ENCODE measurements around the gene ADK.

ADK gene

GRCh38 chr10:74683621-74684364 lies 532.8 kb downstream of the ADK start:
- DNase-seq: no peak

DNA sequence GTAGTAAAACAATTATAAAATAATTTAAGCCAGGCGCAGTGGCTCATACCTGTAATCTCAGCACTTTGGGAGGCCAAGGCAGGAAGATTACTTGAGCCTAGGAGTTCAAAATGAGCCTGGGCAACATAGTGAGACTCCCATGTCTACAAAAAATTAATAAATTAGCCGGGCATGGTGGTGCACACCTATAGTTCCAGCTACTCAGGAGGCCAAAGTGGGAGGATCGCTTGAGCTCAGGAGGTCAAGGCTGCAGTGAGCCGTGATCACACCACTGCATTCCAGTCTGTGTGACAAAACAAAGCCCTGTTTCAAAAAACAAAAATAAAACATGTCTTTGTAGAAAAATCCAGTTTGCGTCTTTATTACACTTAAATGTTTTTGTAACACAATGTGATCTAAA lies 533.4 kb downstream of the ADK start:
- no peak for DNase-seq

DNA sequence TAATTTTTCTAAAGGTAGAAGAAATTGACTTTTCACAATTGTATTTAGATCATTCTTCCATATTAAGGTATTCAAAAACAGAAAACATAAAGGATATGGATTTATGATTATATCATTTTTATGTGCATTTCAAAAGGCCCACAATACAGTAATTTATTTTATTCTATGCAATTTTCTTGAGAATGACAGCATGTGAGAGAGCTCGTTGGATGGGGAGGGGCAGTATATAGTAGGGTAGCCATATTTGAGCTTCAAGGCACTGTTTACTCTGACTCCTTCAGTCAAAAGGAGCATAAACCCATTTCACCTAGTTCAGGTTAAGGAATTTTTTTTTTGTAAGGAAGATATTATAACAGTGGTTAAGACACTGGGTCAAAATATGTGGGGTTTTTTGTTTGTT lies 534.5 kb downstream of the ADK start:
- no peak for DNase-seq

DNA sequence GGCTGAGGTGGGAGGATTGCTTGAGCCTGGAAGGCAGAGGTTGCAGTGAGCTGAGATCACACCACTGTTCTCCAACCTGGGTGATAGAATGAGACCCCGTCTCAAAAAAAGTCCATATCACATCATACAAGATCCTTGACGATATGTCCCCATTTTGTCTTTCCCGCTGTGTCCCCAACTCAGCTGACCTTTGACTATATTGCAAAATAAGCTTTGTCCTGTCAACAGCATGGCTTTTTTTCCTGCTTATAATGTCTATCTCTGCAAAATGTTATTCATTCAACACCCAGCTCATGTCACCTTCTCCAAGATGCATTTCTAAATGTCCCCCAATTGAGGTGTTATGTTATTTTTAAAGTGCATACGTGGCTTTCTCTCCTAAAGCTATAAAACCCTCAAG lies 539.4 kb downstream of the ADK start:
- DNase-seq: no peak

DNA sequence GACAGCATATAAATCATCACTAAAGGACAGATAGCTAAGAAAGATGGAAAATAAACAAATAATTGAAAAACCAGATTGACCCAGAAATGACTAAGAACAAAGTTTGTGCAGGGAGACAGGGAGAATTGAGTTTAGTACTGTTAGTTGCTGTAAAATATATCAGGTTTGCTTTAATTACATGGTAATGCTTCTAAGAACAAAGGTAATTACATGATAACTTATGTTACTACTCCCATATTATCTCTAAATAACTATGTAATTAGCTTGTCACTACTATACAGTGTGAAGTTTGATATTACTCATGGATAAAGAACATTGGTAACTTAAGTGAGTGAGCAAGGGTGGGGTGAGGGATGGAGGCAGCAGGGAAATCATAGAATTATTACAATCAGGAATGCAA lies 540.1 kb downstream of the ADK start:
- no peak for DNase-seq

DNA sequence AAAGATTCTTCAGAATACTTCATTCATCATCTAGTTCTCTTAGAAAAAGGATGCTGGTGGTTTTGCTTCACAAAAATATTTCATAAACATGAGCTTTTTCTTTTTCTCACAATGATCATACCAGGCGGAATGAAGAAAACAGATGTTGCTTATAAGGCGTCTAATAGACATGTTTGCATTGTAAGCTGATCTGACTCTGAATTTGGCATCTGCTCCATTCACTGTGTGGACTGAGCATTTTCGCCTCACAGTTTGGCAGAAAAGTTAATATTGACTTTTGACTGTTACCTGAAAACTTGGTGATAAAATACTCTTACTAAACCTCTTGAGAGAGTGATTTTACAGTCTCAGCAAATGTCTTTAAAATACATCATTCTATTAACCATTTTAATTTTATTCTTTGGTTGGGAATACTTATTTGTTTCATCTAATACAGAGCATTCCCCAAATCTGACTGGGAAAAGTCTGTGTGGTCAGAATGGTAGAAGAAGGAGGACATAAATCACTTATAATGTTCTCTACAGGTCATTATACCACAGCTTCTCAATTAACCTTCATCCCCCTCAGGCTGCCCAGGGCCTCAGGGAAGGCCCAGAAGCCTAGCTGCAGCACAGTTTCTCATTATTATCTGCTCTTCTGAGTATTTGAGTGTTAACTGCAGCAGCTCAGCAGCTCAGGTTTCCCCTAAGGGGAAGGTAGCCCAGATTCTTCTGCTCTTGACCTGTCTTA lies 553.8 kb downstream of the ADK start:
- DNase-seq: no peak

DNA sequence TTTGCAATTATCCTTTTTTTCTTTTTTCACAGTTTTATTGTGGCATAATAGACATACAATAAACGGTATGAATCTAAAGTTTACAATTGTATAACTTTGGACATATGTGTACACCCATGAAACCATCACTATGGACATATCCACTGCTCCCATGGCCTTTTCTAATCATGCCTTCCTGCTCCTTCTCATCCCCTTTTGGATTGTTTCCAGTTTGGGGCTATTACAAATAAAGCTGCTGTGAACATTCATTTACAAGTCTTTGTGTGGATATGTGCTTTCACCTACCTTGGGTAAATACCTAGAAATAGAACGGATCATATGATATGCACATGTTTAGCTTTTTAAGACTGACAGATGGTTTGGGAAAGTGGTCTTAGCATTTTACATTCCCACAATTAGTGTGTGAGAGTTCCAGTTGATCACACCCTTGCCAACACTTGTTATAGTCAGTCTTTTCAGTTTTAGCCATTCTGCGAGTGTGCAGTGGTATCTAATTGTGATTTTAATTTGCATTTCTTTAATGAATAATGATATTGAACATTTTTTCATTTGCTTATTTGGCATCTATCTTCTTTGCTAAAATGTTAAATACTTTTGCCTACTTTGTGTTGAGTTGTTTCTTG lies 554.4 kb downstream of the ADK start:
- DNase-seq: no peak

DNA sequence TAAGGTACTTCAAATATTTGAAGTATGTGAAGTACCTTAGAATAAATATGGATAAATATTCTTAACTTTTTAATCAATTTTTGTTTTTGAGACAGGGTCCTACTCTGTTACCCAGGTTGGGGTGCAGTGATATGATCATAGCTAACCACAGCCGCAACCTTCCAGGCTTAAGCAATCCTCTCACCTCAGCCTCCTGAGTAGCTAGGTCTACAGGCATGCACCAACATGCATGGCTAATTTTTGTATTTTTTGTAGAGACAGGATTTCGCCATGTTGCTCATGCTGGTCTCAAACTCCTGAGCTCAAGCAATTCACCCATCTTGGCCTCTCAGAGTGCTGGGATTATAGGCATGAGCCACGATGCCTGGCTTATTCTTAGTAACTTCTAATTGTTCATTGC lies 555.9 kb downstream of the ADK start:
- DNase-seq: no peak

- no peak for DNase-seq
Observed at GRCh38 chr10:74708246-74708645, 557.2 kb downstream of the ADK start.

DNA sequence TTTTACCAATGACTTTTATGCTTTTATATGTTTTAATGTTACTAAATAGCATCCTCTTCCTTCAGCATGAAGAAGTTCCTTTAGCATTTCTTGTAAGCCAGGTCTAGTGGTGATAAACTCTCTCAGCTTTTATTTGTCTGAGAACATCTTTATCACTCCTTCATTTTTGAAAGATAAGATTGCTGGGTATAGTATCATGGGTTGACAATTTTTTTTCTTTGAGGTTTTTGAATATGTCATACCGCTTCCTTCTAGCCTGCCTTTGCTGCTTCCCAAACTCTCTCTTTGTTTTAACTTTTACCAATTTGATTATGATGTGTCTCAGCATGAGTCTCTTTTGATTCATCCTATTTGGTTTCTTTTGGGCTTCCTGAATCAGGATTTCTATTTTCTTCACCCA lies 567.2 kb downstream of the ADK start:
- no peak for DNase-seq

DNA sequence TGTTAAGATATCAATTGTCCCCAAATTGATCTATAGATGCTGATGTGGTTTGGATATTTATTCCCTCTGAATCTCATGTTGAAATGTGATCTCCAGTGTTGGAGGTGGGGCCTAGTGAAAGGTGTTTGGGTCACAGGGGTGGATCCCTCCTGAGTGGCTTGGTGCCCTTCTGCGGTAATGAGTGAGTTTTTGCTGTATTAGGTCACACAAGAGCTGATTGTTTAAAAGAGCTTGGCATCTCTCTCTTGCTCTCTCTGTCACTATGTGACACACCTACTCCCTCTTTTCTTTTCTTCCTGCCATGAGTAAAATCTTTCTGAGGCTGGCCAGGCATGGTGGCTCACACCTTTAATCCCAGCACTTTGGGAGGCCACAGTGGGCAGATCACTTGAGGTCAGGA lies 577.2 kb downstream of the ADK start:
- DNase-seq: no peak

- no peak for DNase-seq
Observed at GRCh38 chr10:74730246-74730645, 579.2 kb downstream of the ADK start.

DNA sequence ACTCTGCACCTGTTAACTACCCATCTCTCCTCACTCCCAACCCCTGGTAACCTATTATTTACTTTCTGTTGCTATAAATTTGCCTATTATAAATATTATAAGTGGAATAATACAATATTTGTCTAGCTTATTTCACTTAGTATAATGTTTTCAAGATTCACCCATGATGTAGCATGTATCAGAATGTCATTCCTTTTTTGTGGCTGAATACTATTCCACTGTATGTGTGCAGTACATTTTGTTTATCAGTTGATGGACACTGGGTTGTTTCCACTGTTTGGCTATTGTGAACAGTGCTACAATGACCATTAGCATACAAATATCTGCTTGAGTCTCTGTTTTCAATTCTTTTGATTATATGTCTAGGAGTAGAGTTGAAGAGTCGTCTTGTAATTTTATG lies 582.6 kb downstream of the ADK start:
- DNase-seq: no peak

GRCh38 chr10:74736029-74736428 lies 585.0 kb downstream of the ADK start:
- DNase-seq: no peak

- DNase-seq: no peak
Observed at GRCh38 chr10:74738052-74738451, 587.0 kb downstream of the ADK start.

GRCh38 chr10:74738542-74738941 lies 587.5 kb downstream of the ADK start:
- DNase-seq: no peak

- DNase-seq: no peak
Observed at GRCh38 chr10:74738985-74739567, 588.1 kb downstream of the ADK start.

DNA sequence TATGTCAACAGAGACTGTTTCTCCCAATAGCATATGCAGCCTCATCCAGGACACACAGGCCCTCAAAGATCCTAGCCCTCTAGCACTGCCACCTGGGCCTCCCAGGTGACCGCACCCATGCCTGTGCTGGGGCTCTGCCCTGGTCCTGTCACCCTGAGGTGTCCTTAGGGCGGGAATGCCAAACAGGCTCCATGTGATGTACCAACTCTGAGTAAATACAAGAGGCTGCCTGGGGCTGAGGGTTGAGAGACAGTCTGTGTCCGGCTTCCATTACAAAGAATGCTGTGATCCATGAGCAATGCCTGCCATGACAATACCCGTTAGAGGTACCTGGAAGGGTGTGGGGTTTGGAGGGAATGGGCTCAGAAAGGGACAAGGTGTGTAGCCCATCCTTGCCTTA lies 592.4 kb downstream of the ADK start:
- DNase-seq: no peak

DNA sequence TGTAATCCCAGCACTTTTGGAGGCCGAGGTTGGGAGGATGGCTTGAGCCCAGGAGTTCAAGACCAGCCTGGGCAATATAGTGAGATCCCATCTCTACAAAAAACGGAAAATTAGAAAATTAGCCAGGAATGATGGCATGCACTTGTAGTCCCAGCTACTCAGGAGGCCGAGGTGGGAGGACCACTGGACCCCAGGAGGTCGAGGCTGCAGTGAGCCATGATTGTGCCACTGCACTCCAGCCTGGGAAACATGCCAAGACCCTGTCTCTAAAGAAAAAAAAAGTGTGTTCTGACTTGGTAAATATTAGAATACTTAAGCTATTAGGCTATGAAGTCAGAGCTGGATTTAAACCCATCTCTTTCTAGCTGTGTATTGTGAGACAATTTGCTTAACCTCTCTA lies 594.4 kb downstream of the ADK start:
- DNase-seq: no peak

GRCh38 chr10:74746813-74747212 lies 595.8 kb downstream of the ADK start:
- DNase-seq: no peak

GRCh38 chr10:74748468-74749031 lies 597.5 kb downstream of the ADK start:
- DNase-seq: no peak

DNA sequence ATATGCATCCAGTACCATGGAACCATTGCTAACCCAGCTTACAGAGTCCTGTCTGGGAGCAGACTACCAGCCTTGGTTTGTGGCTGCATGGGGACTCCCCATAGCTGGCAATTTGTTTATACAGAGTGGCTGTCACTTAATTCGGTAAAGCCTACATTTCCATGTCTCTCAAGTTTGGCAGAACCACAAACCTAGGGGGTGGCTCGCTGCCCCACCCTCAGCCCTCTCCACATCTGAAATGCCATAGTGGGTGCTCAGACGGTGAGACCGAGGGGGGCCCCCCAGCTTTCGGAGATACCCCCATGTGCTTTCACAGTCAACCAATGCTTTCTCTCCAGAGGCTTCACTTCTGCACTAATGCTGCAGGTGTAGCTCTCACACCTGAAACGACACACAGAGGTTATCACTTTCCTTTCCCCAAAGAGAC lies 599.8 kb downstream of the ADK start:
- no peak for DNase-seq

DNA sequence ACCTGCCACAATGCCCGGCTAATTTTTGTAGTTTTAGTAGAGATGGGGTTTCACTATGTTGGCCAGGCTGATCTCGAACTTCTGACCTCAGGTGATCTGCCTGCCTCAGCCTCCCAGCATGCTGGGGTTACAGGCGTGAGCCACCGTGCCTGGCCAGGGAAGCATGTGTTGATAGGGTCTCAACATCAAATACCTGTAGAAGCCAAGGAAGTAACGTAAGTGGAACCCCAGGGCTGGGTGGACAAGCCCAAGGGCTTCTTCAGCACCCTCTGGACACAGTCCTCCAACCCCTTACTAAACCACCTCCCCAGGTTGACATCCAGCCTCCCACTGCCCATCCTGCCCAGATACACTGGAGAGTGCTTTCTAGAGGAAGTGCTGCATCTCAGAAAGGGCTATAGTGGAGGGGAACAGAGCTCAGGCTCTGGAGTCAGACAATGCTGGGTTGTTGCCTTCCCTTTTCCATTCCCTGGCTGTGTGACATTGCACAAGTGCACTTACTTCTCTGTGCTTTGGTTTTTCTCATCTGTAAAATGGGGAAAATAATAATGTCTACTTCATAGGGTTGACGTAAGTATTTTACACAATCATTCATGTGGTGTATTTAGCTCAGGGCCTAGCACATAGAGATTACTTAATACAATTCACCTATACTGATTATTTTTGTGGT lies 601.5 kb downstream of the ADK start:
- no peak for DNase-seq

All from NCI-H1048 (cell line).